Ovary (tissue), 9 donors: Measurements from ENCODE around the gene ARF1. TPM values are rescaled to one million over a fixed set of nuclear protein-coding genes. Genes with fewer than 3 reads are reported as not detected.

Experiments used
- DNase-seq, 5 donors: peaks; one replicate each; pipeline ENCODE4 v3.0.0-alpha.2; 2019 to 2020
- H3K27ac ChIP-seq, 2 donors: fragments of 200-600 bp; one replicate each; pipeline versions ENCODE4 v1.5.1 to v1.8.0; 2019 to 2022
- H3K27me3 ChIP-seq: fragments of 200-600 bp; one replicate; pipeline ENCODE4 v1.8.0; 2022
- H3K36me3 ChIP-seq: fragments of 200-600 bp; sonication (generic); one replicate; pipeline ENCODE4 v1.5.1; 2019
- H3K4me1 ChIP-seq: one replicate; pipeline ENCODE4 v1.8.1; 2013; ENCODE audit warnings: mild to moderate bottlenecking, moderate library complexity; ENCODE audit not compliant: insufficient read depth
- H3K4me3 ChIP-seq: fragments of 200-600 bp; sonication (generic); one replicate; pipeline ENCODE4 v1.5.1; 2017
- H3K9me3 ChIP-seq, 2 donors: fragments of 200-600 bp in 1 of 2; sonication (generic) in 1 of 2; one replicate each; pipeline versions ENCODE4 v1.5.1 to v1.8.1; 2013 to 2019; ENCODE audit warnings: mild to moderate bottlenecking in 1 of 2, moderate library complexity in 1 of 2
- EP300 ChIP-seq: sonication (generic); formaldehyde crosslinking; IDR thresholded peaks from one replicate; pipeline ENCODE4 v1.6.1; 2017; ENCODE audit warnings: antibody characterized with exemption
- POLR2A ChIP-seq: fragments of 450-650 bp; IDR thresholded peaks from one replicate; pipeline ENCODE4 v1.6.1; 2017; ENCODE audit warnings: antibody characterized with exemption, mild to moderate bottlenecking, moderate library complexity
- WGBS, 3 donors: extraction: QIAGEN DNeasy Blood & Tissue Kit in 1 of 3; methylation state at CpG; one replicate each; pipeline versions ENCODE4 v1.1.5 to v1.1.7; 2013 to 2017; 5-methylcytosine and 5-hydroxymethylcytosine counted together
- intact Hi-C, 4 donors: fragments of 100-400 bp; cut with DNase I; formaldehyde crosslinking; loops; one replicate each; pipeline versions ENCODE4 v1.11.0 to v1.15.1; 2022 to 2023
- polyA plus RNA-seq, 2 donors: library from polyadenylated mRNA; stranded (reverse); fragments of 200-250 nt in 1 of 2; fragments of 350-450 nt in 1 of 2; fragmentation: Illumina TruSeq in 1 of 2; extraction: RNeasy Lipid Tissue Mini Kit (QIAGEN cat#74804) in 1 of 2; gene quantifications; one replicate each; pipeline ENCODE4 v1.2.3, GENCODE V29; 2013 to 2014
- total RNA-seq, 7 donors: library from RNA; depleted of rRNA in 2 of 7; stranded (reverse); fragments of >200 nt in 2 of 7; fragmentation: NEBNext Ultra II Directional in 3 of 7; extraction: Animal tissue kit (Norgen Biotek cat#: 25700) in 3 of 7; gene quantifications; one replicate each; pipeline versions ENCODE4 v1.1.0 to v1.2.4, GENCODE V29; 2016 to 2023
- TF ChIP-seq, protein P1 (sequence below), 3 donors: fragments of 450-650 bp in 2 of 3; fragments of 200-600 bp in 1 of 3; IDR thresholded peaks; one replicate each; pipeline versions ENCODE4 v1.5.1 to v1.8.0; 2016 to 2022; ENCODE audit warnings: antibody characterized with exemption in 3 of 3, mild to moderate bottlenecking in 1 of 3
- donor health status: DM: no; HTN: no; CAD: no; lungs with moderate emphysema.
- donor health status: DM: no; HTN: no; CAD: no.
- donor health status: Bipolar disorder and iron deficiency.
- donor health status: DM: yes; HTN: yes; CAD: no.
- donor health status: DM: no; HTN: no; CAD: no.
- donor health status: DM: yes; HTN: yes; CAD: no.

ARF1 gene
- total and polyA plus RNA-seq, 9 donors: 179 to 345 (median 285) TPM

GRCh38 chr1:228101614-228101993 lies 19.1 kb downstream of the ARF1 start:
- peak in 2 of 5 donors; percentile 44 to 46 for DNase-seq
- Histone ChIP-seq H3K4me3 (peak overlapping the region; percentile 89), H3K27ac (peak overlapping the region; percentile 60 to 86), H3K27me3 (no peaks in the 10 kb centered on the region), H3K36me3 (no peaks in the 10 kb centered on the region), H3K4me1 (peaks cover 2% of the 10 kb centered on the region), H3K9me3 (no peaks in the 10 kb centered on the region)
- WGBS, 3 donors: 41 to 52% (median 44%) methylated on average over 15 of the region's 15 CpGs
- no peak for TF ChIP-seq EP300
- no peak for TF ChIP-seq POLR2A
- TF ChIP-seq, protein P1, sequence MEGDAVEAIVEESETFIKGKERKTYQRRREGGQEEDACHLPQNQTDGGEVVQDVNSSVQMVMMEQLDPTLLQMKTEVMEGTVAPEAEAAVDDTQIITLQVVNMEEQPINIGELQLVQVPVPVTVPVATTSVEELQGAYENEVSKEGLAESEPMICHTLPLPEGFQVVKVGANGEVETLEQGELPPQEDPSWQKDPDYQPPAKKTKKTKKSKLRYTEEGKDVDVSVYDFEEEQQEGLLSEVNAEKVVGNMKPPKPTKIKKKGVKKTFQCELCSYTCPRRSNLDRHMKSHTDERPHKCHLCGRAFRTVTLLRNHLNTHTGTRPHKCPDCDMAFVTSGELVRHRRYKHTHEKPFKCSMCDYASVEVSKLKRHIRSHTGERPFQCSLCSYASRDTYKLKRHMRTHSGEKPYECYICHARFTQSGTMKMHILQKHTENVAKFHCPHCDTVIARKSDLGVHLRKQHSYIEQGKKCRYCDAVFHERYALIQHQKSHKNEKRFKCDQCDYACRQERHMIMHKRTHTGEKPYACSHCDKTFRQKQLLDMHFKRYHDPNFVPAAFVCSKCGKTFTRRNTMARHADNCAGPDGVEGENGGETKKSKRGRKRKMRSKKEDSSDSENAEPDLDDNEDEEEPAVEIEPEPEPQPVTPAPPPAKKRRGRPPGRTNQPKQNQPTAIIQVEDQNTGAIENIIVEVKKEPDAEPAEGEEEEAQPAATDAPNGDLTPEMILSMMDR (IDR thresholded peaks at IDR 0.05): no peak
- intact Hi-C loops: loop anchor here in 1 of 4 donors (5.0 kb wide), 1 partner anchor 1741 kb away; no protein-coding TSS in a partner anchor

- peak overlapping the region; percentile 80 to 86 for H3K27ac ChIP-seq
- H3K36me3 ChIP-seq: no peaks in the 10 kb centered on the region
- H3K27me3 ChIP-seq: no peaks in the 10 kb centered on the region
- WGBS, 3 donors: 6 to 12% (median 6%) methylated on average over 60 to 73 of the region's 73 CpGs
- TF ChIP-seq POLR2A (no peak), EP300 (no peak)
- TF ChIP-seq, protein P1 (IDR thresholded peaks at IDR 0.05): no peak
- DNase-seq: peak in 3 of 5 donors; percentile 63 to 66 (median 63)
- peak overlapping the region; percentile 89 for H3K4me3 ChIP-seq
- peaks cover 2% of the 10 kb centered on the region for H3K4me1 ChIP-seq
- H3K9me3 ChIP-seq: no peaks in the 10 kb centered on the region
- intact Hi-C loops: loop anchor here in 1 of 4 donors (5.0 kb wide), 1 partner anchor 1740 kb away; no protein-coding TSS in a partner anchor
Measured at GRCh38 chr1:228101994-228102790, 19.7 kb downstream of the ARF1 start.

DNA sequence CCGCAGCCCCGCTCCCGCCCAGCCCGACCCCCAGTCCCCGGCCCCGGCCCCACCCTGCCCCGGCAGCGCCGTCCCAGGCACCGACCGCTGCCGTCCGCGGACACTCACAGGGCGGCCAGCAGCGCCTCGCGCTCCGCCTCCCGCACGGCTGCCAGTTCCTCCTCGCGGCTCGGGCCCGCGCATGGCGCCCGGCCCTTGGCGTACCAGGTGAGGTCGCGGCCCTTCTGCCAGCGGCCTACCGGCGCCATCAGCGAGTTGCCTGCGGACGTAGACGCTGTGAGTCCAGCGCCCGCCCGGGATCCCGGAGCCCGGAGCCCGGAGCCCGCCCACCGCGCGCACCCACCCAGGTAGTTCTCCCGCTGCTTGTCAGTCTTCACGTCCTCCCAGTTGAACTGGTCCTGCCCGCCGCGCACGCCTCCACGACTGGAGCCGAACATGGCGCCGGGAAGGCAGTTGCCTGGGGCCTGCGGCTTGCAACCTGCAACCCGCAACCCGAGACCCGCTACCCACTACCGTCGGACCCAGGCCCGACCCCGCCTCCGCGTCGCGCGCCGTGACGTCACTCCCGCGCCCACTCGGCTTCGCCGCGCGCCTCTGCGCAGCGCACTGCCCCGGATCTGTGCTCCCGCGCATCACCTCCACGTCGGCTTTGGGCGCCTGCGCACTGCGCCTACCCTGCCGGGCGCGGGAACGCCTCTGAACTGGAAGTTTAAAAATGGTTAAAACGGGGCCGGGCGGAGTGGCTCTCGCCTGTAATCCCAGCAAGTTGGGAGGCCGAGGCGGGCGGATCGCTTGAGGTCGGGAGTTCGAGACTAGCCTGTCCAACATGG lies 20.5 kb downstream of the ARF1 start, which contains the start of gene C1orf35:
C1orf35 (minus strand) TSS at position 535 of the 830 bp plus-strand sequence; CDS start at position 437, 98 bp downstream.
- H3K9me3 ChIP-seq: no peaks in the 10 kb centered on the region
- H3K4me3 ChIP-seq: peak within 1 kb of the TSS; percentile 89
- peak; percentile 92 to 98 (median 94) for DNase-seq
- 0 to 1% (median 1%) methylated on average over 70 to 104 of the region's 104 CpGs for WGBS, 3 donors
- H3K4me1 ChIP-seq: peaks cover 2% of the 10 kb centered on the region
- no peaks in the 10 kb centered on the region for H3K36me3 ChIP-seq
- intact Hi-C loops: loop anchor here in 1 of 4 donors (1.0 to 5.0 kb wide), 2 partner anchors 21 to 1739 kb away; partner anchors contain the start of gene ARF1
- peak within 1 kb of the TSS; percentile 80 to 86 for H3K27ac ChIP-seq
- H3K27me3 ChIP-seq: no peaks in the 10 kb centered on the region
- TF ChIP-seq, protein P1 (IDR thresholded peaks at IDR 0.05): peak in 1 of 3 donors; percentile 26
- peak; percentile 66 for TF ChIP-seq POLR2A
- no peak for TF ChIP-seq EP300
